Trophoblast cell (in vitro differentiated cells and primary cell): ENCODE data around the gene ETV5. TPM values are rescaled to one million over a fixed set of nuclear protein-coding genes. Genes with fewer than 3 reads are reported as not detected.
A peak's percentile ranks its signal among the peaks of the same experiment; 100 is the strongest.

Source experiments
- DNase-seq, 2 donors: peaks; one replicate each; pipeline ENCODE4 v3.0.0-alpha.2; 2016
- H2AFZ ChIP-seq: 2 replicates; pipeline ENCODE4 v1.6.1; 2013; ENCODE audit warnings: low read length, moderate library complexity, mild to moderate bottlenecking; ENCODE audit not compliant: insufficient read depth, poor library complexity
- H2AK5ac ChIP-seq: 2 replicates; pipeline ENCODE4 v1.6.1; 2013; ENCODE audit warnings: mild to moderate bottlenecking, low read length
- H2BK120ac ChIP-seq: 2 replicates; pipeline ENCODE4 v1.6.1; 2013; ENCODE audit warnings: low read length, mild to moderate bottlenecking, moderate library complexity; ENCODE audit not compliant: insufficient read depth, poor library complexity
- H2BK12ac ChIP-seq: 2 replicates; pipeline ENCODE4 v1.6.1; 2013; ENCODE audit warnings: mild to moderate bottlenecking, low read length, moderate library complexity
- H2BK5ac ChIP-seq: 2 replicates; pipeline ENCODE4 v1.6.1; 2013; ENCODE audit warnings: low read length, low read depth, moderate library complexity, mild to moderate bottlenecking; ENCODE audit not compliant: poor library complexity
- H3K14ac ChIP-seq: 2 replicates; pipeline ENCODE4 v1.6.1; 2013; ENCODE audit warnings: mild to moderate bottlenecking, low read length
- H3K18ac ChIP-seq: 2 replicates; pipeline ENCODE4 v1.6.1; 2013; ENCODE audit warnings: mild to moderate bottlenecking, low read length
- H3K23ac ChIP-seq: 2 replicates; pipeline ENCODE4 v1.6.1; 2013; ENCODE audit warnings: low read length
- H3K27ac ChIP-seq: 2 replicates; pipeline ENCODE4 v1.5.1; 2013; ENCODE audit warnings: low read depth, mild to moderate bottlenecking, inconsistent platforms, low read length, moderate library complexity
- H3K27me3 ChIP-seq: 2 replicates; pipeline ENCODE4 v1.6.1; 2013; ENCODE audit warnings: inconsistent platforms, mild to moderate bottlenecking, low read length, moderate library complexity; ENCODE audit not compliant: insufficient read depth
- H3K36me3 ChIP-seq, 2 experiments: 1 replicate in 1 of 2; 2 replicates in 1 of 2; pipeline ENCODE4 v1.6.1; 2013; ENCODE audit warnings: low read length in 2 of 2, mild to moderate bottlenecking in 2 of 2, moderate library complexity in 1 of 2; ENCODE audit not compliant: insufficient read depth in 2 of 2, control insufficient read depth in 1 of 2
- H3K4ac ChIP-seq: 2 replicates; pipeline ENCODE4 v1.6.1; 2013; ENCODE audit warnings: low read depth, mild to moderate bottlenecking, low read length, moderate library complexity
- H3K4me1 ChIP-seq, 2 experiments: 1 replicate in 1 of 2; 2 replicates in 1 of 2; pipeline ENCODE4 v1.6.1; 2013; ENCODE audit warnings: low read length in 2 of 2, mild to moderate bottlenecking in 2 of 2, moderate library complexity in 1 of 2; ENCODE audit not compliant: insufficient read depth in 2 of 2, control insufficient read depth in 1 of 2
- H3K4me2 ChIP-seq: 2 replicates; pipeline ENCODE4 v1.6.1; 2013; ENCODE audit warnings: inconsistent platforms, mild to moderate bottlenecking, low read length, moderate library complexity
- H3K4me3 ChIP-seq: 2 replicates; pipeline ENCODE4 v1.5.1; 2013; ENCODE audit warnings: mild to moderate bottlenecking, low read depth, low read length, inconsistent platforms
- H3K79me1 ChIP-seq: one replicate; pipeline ENCODE4 v1.6.1; 2013; ENCODE audit warnings: low read length
- H3K79me2 ChIP-seq: 2 replicates; pipeline ENCODE4 v1.6.1; 2013; ENCODE audit warnings: low read length, mild to moderate bottlenecking; ENCODE audit not compliant: control insufficient read depth, insufficient read depth, poor library complexity
- H3K9ac ChIP-seq: 2 replicates; pipeline ENCODE4 v1.6.1; 2013; ENCODE audit warnings: mild to moderate bottlenecking, low read length
- H3K9me3 ChIP-seq: 2 replicates; pipeline ENCODE4 v1.6.1; 2013; ENCODE audit warnings: low read depth, mild to moderate bottlenecking, control low read depth, inconsistent platforms, low read length; ENCODE audit not compliant: insufficient read depth
- H4K12ac ChIP-seq: 2 replicates; pipeline ENCODE4 v1.6.1; 2013; ENCODE audit warnings: low read depth, mild to moderate bottlenecking, low read length, moderate library complexity
- H4K8ac ChIP-seq: 2 replicates; pipeline ENCODE4 v1.6.1; 2013; ENCODE audit warnings: low read depth, mild to moderate bottlenecking, low read length, moderate library complexity
- H4K91ac ChIP-seq: one replicate; pipeline ENCODE4 v1.6.1; 2013; ENCODE audit warnings: low read depth, mild to moderate bottlenecking, low read length, moderate library complexity
- WGBS: extraction: QIAGEN DNeasy Blood & Tissue Kit; methylation state at CpG from one replicate; pipeline ENCODE4 v1.1.7; 2013; ENCODE audit warnings: missing lambda C conversion rate; ENCODE audit not compliant: insufficient read length, insufficient coverage; ENCODE audit errors: extremely low coverage; 5-methylcytosine and 5-hydroxymethylcytosine counted together
- polyA plus RNA-seq: library from polyadenylated mRNA; stranded (reverse); fragments of 200-250 nt; gene quantifications from 2 replicates; pipeline ENCODE4 v1.2.3, GENCODE V29; 2013

ETV5 gene
- 10.0 and 12.5 TPM in 2 replicates for polyA plus RNA-seq

DNA sequence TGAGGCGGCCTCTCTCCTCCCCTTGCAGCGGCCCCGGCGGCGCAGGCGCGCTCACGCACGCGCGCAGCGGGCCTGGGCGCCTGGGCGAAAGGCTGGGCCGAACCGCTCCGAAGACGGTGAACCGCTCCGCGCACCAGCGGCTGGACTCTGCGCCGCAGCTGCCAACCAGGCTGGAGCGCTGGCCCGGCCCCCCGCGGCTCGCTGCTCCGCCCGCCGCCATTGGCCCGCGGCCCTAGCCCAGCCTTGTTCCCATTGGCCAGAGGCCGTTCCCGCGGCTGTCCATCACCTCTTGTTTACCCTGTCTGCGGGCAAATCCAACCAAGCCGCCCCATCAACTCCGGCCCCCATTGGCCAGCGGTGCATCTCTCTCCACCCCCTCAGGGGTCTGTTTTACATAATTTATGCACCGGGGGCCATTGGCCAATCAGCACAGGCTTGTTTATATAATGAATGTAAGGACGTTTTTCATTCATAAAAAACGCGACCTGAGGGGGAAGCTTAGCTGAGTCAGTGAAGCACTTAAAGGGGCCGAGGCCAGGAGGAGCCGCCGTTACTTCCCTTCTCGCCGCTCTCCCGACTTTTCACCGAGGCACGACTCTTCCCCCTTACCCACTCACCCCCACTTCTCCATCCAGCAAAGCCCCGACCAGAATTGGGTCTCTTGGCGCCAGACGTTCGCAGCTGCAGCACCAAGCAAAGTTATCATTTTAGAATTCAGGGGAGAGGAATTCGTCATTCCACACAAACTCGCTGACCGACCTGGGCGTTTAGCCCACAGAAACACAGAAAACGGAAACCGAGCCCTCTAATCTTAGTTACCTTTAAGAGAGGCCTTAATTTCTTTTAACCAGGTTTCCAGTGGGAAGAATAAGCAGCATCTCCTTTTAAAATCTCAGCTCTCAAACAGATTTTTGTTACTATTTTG lies at the start of gene ETV5:
Gene ETV5 (minus strand): TSS at position 149 of the 925 bp plus-strand sequence. CDS start 3,221 bp downstream, outside the sequence.
- H4K12ac ChIP-seq, result no peak within 1 kb of the TSS
- no peaks in the 10 kb centered on the region for H3K79me2 ChIP-seq
- H3K9me3 ChIP-seq, result no peaks in the 10 kb centered on the region
- no peak within 1 kb of the TSS for H4K8ac ChIP-seq
- no CpG with 5 or more reads among the region's 63 CpGs for WGBS
- no peak within 1 kb of the TSS for H3K14ac ChIP-seq
- no peaks in the 10 kb centered on the region for H3K36me3 ChIP-seq
- peak within 1 kb of the TSS; percentile 69 for H3K4me3 ChIP-seq
- H2AFZ ChIP-seq, result no peak within 1 kb of the TSS
- no peak within 1 kb of the TSS for H4K91ac ChIP-seq
- no peak within 1 kb of the TSS for H2BK120ac ChIP-seq
- H2BK5ac ChIP-seq, result no peak within 1 kb of the TSS
- DNase-seq, result peak; percentile 100
- H3K27me3 ChIP-seq, result peaks cover 26% of the 10 kb centered on the region
- H3K4me2 ChIP-seq, result peak within 1 kb of the TSS; percentile 99
- H2BK12ac ChIP-seq, result no peak within 1 kb of the TSS
- H3K79me1 ChIP-seq, result no peaks in the 10 kb centered on the region
- H3K4ac ChIP-seq, result no peak within 1 kb of the TSS
- H3K27ac ChIP-seq, result no peak within 1 kb of the TSS
- H3K23ac ChIP-seq, result no peak within 1 kb of the TSS
- no peak within 1 kb of the TSS for H2AK5ac ChIP-seq
- peaks cover 4 to 13% of the 10 kb centered on the region in 2 experiments for H3K4me1 ChIP-seq
- H3K18ac ChIP-seq, result no peak within 1 kb of the TSS
- H3K9ac ChIP-seq, result peak within 1 kb of the TSS; percentile 18

GRCh38 chr3:186154641-186155040 lies 45.8 kb upstream of the ETV5 start:
- no peak overlapping the region for H4K91ac ChIP-seq
- peak; percentile 57 to 81 for DNase-seq
- no peak overlapping the region for H2AK5ac ChIP-seq
- H2BK5ac ChIP-seq, result no peak overlapping the region
- WGBS, result no CpG with 5 or more reads among the region's 2 CpGs
- no peak overlapping the region for H3K9ac ChIP-seq
- no peak overlapping the region for H3K14ac ChIP-seq
- H2AFZ ChIP-seq, result no peak overlapping the region
- no peak overlapping the region for H2BK12ac ChIP-seq
- no peak overlapping the region for H3K4me3 ChIP-seq
- H2BK120ac ChIP-seq, result no peak overlapping the region
- H3K23ac ChIP-seq, result no peak overlapping the region
- H3K4me1 ChIP-seq, result no peaks in the 10 kb centered on the region
- no peaks in the 10 kb centered on the region for H3K27me3 ChIP-seq
- no peak overlapping the region for H3K4me2 ChIP-seq
- H3K79me2 ChIP-seq, result no peaks in the 10 kb centered on the region
- H3K18ac ChIP-seq, result no peak overlapping the region
- H3K27ac ChIP-seq, result no peak overlapping the region
- H3K4ac ChIP-seq, result no peak overlapping the region
- no peak overlapping the region for H4K12ac ChIP-seq
- H3K79me1 ChIP-seq, result no peaks in the 10 kb centered on the region
- no peak overlapping the region for H4K8ac ChIP-seq
- no peaks in the 10 kb centered on the region for H3K36me3 ChIP-seq
- no peaks in the 10 kb centered on the region for H3K9me3 ChIP-seq

DNA sequence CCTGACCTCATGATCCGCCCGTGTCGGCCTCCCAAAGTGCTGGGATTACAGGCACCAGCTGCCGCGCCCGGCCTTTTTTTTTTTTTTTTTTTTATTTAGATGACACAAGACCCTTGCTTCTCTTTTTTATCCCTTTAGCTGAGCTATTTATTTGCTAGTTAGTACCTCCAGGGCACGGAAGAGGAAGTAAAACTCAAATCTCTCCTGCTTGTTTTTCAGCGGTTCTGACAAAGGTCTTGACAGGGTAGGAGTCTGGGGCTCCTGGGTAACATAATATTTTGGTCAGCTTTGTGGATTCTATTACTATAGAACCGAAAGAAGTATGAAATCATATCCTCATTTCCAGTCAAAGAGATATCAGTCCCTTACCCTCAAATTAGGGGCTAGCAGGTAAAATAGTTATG lies 44.0 kb upstream of the ETV5 start:
- no peak overlapping the region for H4K8ac ChIP-seq
- no peak overlapping the region for H3K23ac ChIP-seq
- no peaks in the 10 kb centered on the region for H3K79me2 ChIP-seq
- no peaks in the 10 kb centered on the region for H3K9me3 ChIP-seq
- H3K27me3 ChIP-seq, result no peaks in the 10 kb centered on the region
- no peak overlapping the region for H4K12ac ChIP-seq
- no CpG with 5 or more reads among the region's 9 CpGs for WGBS
- no peak overlapping the region for H2BK120ac ChIP-seq
- H3K36me3 ChIP-seq, result no peaks in the 10 kb centered on the region
- no peak overlapping the region for H2AK5ac ChIP-seq
- H3K4me3 ChIP-seq, result no peak overlapping the region
- H2AFZ ChIP-seq, result no peak overlapping the region
- H4K91ac ChIP-seq, result no peak overlapping the region
- no peak overlapping the region for H3K4me2 ChIP-seq
- H3K14ac ChIP-seq, result no peak overlapping the region
- peak in 1 of 2 donors; percentile 23 for DNase-seq
- H3K18ac ChIP-seq, result no peak overlapping the region
- no peaks in the 10 kb centered on the region for H3K79me1 ChIP-seq
- H3K27ac ChIP-seq, result no peak overlapping the region
- no peak overlapping the region for H3K4ac ChIP-seq
- no peak overlapping the region for H3K9ac ChIP-seq
- no peak overlapping the region for H2BK5ac ChIP-seq
- H2BK12ac ChIP-seq, result no peak overlapping the region
- no peaks in the 10 kb centered on the region for H3K4me1 ChIP-seq

DNA sequence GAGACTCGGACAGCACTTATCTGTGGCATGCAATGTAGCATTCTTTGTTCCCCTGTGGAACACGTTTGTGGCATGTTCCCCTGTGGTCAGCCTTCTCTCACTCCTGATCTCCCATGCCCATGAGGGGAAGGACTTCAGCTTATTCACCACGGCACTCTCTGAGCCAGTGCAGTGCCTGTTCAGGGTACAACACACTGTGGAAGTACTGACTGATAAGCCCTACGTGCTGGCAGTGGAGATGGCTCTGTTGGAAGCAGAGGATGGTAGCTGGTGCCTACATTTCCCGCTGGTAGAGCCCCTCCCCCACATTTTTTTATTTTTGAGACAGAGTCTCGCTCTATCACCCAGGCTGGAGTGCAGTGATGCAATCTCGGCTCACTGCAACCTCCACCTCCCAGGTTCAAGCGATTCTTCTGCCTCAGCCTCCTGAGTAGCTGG lies 43.5 kb upstream of the ETV5 start:
- H3K4me1 ChIP-seq, result no peaks in the 10 kb centered on the region
- WGBS, result no CpG with 5 or more reads among the region's 8 CpGs
- H2AK5ac ChIP-seq, result no peak overlapping the region
- no peak for DNase-seq
- no peak overlapping the region for H3K4ac ChIP-seq
- no peaks in the 10 kb centered on the region for H3K9me3 ChIP-seq
- H2BK5ac ChIP-seq, result no peak overlapping the region
- no peak overlapping the region for H3K9ac ChIP-seq
- no peak overlapping the region for H4K12ac ChIP-seq
- no peak overlapping the region for H3K4me2 ChIP-seq
- H4K91ac ChIP-seq, result no peak overlapping the region
- H3K36me3 ChIP-seq, result no peaks in the 10 kb centered on the region
- H3K27me3 ChIP-seq, result no peaks in the 10 kb centered on the region
- no peak overlapping the region for H3K23ac ChIP-seq
- no peak overlapping the region for H2AFZ ChIP-seq
- no peak overlapping the region for H3K14ac ChIP-seq
- H2BK120ac ChIP-seq, result no peak overlapping the region
- no peak overlapping the region for H3K27ac ChIP-seq
- H3K4me3 ChIP-seq, result no peak overlapping the region
- H3K18ac ChIP-seq, result no peak overlapping the region
- H3K79me1 ChIP-seq, result no peaks in the 10 kb centered on the region
- no peak overlapping the region for H4K8ac ChIP-seq
- H2BK12ac ChIP-seq, result no peak overlapping the region
- no peaks in the 10 kb centered on the region for H3K79me2 ChIP-seq
